ENCODE measurements around the gene CFAP69. TPM values are rescaled to one million over a fixed set of nuclear protein-coding genes. Genes with fewer than 3 reads are reported as not detected.

CFAP69 gene
- polyA plus RNA-seq, 1 donor from 2014 or later = 6.2 TPM

GRCh38 chr7:90232430-90232829 lies 12.5 kb upstream of the CFAP69 start:
- Histone ChIP-seq H3K27me3 (ENCODE audit: insufficient read depth, low read depth, low read length) (no peaks in the 10 kb centered on the region), H2AFZ (ENCODE audit: low read depth, low read length) (no peak overlapping the region), H3K4me2 (ENCODE audit: low read length) (no peak overlapping the region), H3K27ac (ENCODE audit: low read length) (no peak overlapping the region), H3K9me3 (ENCODE audit: low read length) (no peaks in the 10 kb centered on the region), H3F3A (ENCODE audit: insufficient read depth, low read length, poor library complexity, severe bottlenecking) (no peaks in the 10 kb centered on the region), H3K9ac (ENCODE audit: low read length) (no peak overlapping the region), H3K36me3 (ENCODE audit: insufficient read depth, low read length) (no peaks in the 10 kb centered on the region), H3K79me2 (replicated peaks; ENCODE audit: insufficient read depth, low read length) (no peaks in the 10 kb centered on the region), H4K20me1 (ENCODE audit: insufficient read depth) (no peaks in the 10 kb centered on the region), H3K9me2 (ENCODE audit: insufficient read depth, low read length) (no peaks in the 10 kb centered on the region), H3K4me3 (ENCODE audit: low read length) (no peak overlapping the region)
- TF ChIP-seq EZH2 (IDR thresholded peaks at IDR 0.05; ENCODE audit: borderline replicate concordance, insufficient read depth, low read length, poor library complexity, severe bottlenecking) (no peak), POLR2AphosphoS5 (IDR thresholded peaks at IDR 0.05) (no peak), REST (IDR thresholded peaks at IDR 0.05; ENCODE audit: borderline replicate concordance) (no peak), RAD21 (conservative IDR thresholded peaks at IDR 0.05) (no peak), EP300 (conservative IDR thresholded peaks at IDR 0.05; ENCODE audit: poor library complexity, severe bottlenecking) (no peak), TAF1 (IDR thresholded peaks at IDR 0.05; ENCODE audit: low read depth) (no peak), CTCF (IDR thresholded peaks at IDR 0.05; ENCODE audit: poor library complexity, severe bottlenecking) (no peak), SMC3 (conservative IDR thresholded peaks at IDR 0.05; ENCODE audit: poor library complexity) (no peak), MXI1 (conservative IDR thresholded peaks at IDR 0.05; ENCODE audit: poor library complexity, severe bottlenecking) (no peak)

GRCh38 chr7:90233569-90233968 lies 11.4 kb upstream of the CFAP69 start:
- Histone ChIP-seq H4K20me1 (ENCODE audit: insufficient read depth) (no peaks in the 10 kb centered on the region), H3K9ac (ENCODE audit: low read length) (no peak overlapping the region), H2AFZ (ENCODE audit: low read depth, low read length) (no peak overlapping the region), H3K27me3 (ENCODE audit: insufficient read depth, low read depth, low read length) (no peaks in the 10 kb centered on the region), H3K36me3 (ENCODE audit: insufficient read depth, low read length) (no peaks in the 10 kb centered on the region), H3K79me2 (replicated peaks; ENCODE audit: insufficient read depth, low read length) (no peaks in the 10 kb centered on the region), H3K9me2 (ENCODE audit: insufficient read depth, low read length) (no peaks in the 10 kb centered on the region), H3K4me2 (ENCODE audit: low read length) (no peak overlapping the region), H3K9me3 (ENCODE audit: low read length) (no peaks in the 10 kb centered on the region), H3K4me3 (ENCODE audit: low read length) (no peak overlapping the region), H3F3A (ENCODE audit: insufficient read depth, low read length, poor library complexity, severe bottlenecking) (no peaks in the 10 kb centered on the region), H3K27ac (ENCODE audit: low read length) (no peak overlapping the region)
- TF ChIP-seq MXI1 (conservative IDR thresholded peaks at IDR 0.05; ENCODE audit: poor library complexity, severe bottlenecking) = no peak
- TF ChIP-seq SMC3 (conservative IDR thresholded peaks at IDR 0.05; ENCODE audit: poor library complexity) = no peak
- TF ChIP-seq EP300 (conservative IDR thresholded peaks at IDR 0.05; ENCODE audit: poor library complexity, severe bottlenecking) = no peak
- TF ChIP-seq POLR2AphosphoS5 (IDR thresholded peaks at IDR 0.05) = no peak
- no peak for TF ChIP-seq REST (IDR thresholded peaks at IDR 0.05; ENCODE audit: borderline replicate concordance)
- TF ChIP-seq CTCF (IDR thresholded peaks at IDR 0.05; ENCODE audit: poor library complexity, severe bottlenecking) = no peak
- no peak for TF ChIP-seq EZH2 (IDR thresholded peaks at IDR 0.05; ENCODE audit: borderline replicate concordance, insufficient read depth, low read length, poor library complexity, severe bottlenecking)
- TF ChIP-seq RAD21 (conservative IDR thresholded peaks at IDR 0.05) = no peak
- no peak for TF ChIP-seq TAF1 (IDR thresholded peaks at IDR 0.05; ENCODE audit: low read depth)
